KOPT-K1 (cell line): ENCODE data around the gene ADGRL3.
"Not testable (repeated sequence)": the region's sequence is repeated elsewhere in the genome, so short reads cannot be mapped to it uniquely, and the experiment has no call there.

Source experiments
- H3K27ac ChIP-seq: fragments of 200-600 bp; sonication (generic); 2 replicates; pipeline ENCODE4 v1.5.1; 2016; ENCODE audit warnings: antibody characterized with exemption, mild to moderate bottlenecking, low read depth, low read length; ENCODE audit not compliant: poor library complexity, severe bottlenecking
- H3K36me3 ChIP-seq: fragments of 200-600 bp; sonication (generic); 2 replicates; pipeline ENCODE4 v1.5.1; 2017; ENCODE audit warnings: antibody characterized with exemption, mild to moderate bottlenecking, low read length, moderate library complexity; ENCODE audit not compliant: insufficient read depth
- H3K9me3 ChIP-seq: fragments of 200-600 bp; sonication (generic); 2 replicates; pipeline ENCODE4 v1.5.1; 2017; ENCODE audit warnings: antibody characterized with exemption, low read length, mild to moderate bottlenecking; ENCODE audit not compliant: insufficient read depth, poor library complexity, severe bottlenecking

ADGRL3 gene

GRCh38 chr4:61799794-61800193 lies 599.7 kb downstream of the ADGRL3 start:
- Histone ChIP-seq H3K9me3 (no peaks in the 10 kb centered on the region), H3K27ac (no peak overlapping the region), H3K36me3 (no peaks in the 10 kb centered on the region)

- H3K9me3 ChIP-seq = no peaks in the 10 kb centered on the region
- no peak overlapping the region for H3K27ac ChIP-seq
- H3K36me3 ChIP-seq = no peaks in the 10 kb centered on the region
These were observed 605.1 kb downstream of the ADGRL3 start for GRCh38 chr4:61805227-61805626.

GRCh38 chr4:61805979-61806378 lies 605.9 kb downstream of the ADGRL3 start:
- H3K27ac ChIP-seq = no peak overlapping the region
- no peaks in the 10 kb centered on the region for H3K36me3 ChIP-seq
- no peaks in the 10 kb centered on the region for H3K9me3 ChIP-seq

GRCh38 chr4:61812171-61812570 lies 612.0 kb downstream of the ADGRL3 start:
- Histone ChIP-seq H3K9me3 (peaks cover 6% of the 10 kb centered on the region), H3K36me3 (no peaks in the 10 kb centered on the region), H3K27ac (no peak overlapping the region)

GRCh38 chr4:61817071-61817470 lies 616.9 kb downstream of the ADGRL3 start:
- Histone ChIP-seq H3K36me3 (no peaks in the 10 kb centered on the region), H3K27ac (no peak overlapping the region), H3K9me3 (peaks cover 11% of the 10 kb centered on the region)

GRCh38 chr4:61820136-61820535 lies 620.0 kb downstream of the ADGRL3 start:
- Histone ChIP-seq H3K9me3 (peaks cover 11% of the 10 kb centered on the region), H3K36me3 (no peaks in the 10 kb centered on the region), H3K27ac (no peak overlapping the region)

- no peaks in the 10 kb centered on the region for H3K9me3 ChIP-seq
- no peaks in the 10 kb centered on the region for H3K36me3 ChIP-seq
- H3K27ac ChIP-seq = no peak overlapping the region
These were observed 624.3 kb downstream of the ADGRL3 start for GRCh38 chr4:61824454-61824853.

GRCh38 chr4:61827907-61828391 lies 627.8 kb downstream of the ADGRL3 start:
- H3K36me3 ChIP-seq = no peaks in the 10 kb centered on the region
- no peaks in the 10 kb centered on the region for H3K9me3 ChIP-seq
- H3K27ac ChIP-seq = no peak overlapping the region

- Histone ChIP-seq H3K36me3 (no peaks in the 10 kb centered on the region), H3K27ac (no peak overlapping the region), H3K9me3 (no peaks in the 10 kb centered on the region)
These were observed 628.8 kb downstream of the ADGRL3 start for GRCh38 chr4:61828960-61829359.

GRCh38 chr4:61831987-61832386 lies 631.9 kb downstream of the ADGRL3 start:
- Histone ChIP-seq H3K36me3 (no peaks in the 10 kb centered on the region), H3K27ac (no peak overlapping the region), H3K9me3 (no peaks in the 10 kb centered on the region)

- Histone ChIP-seq H3K9me3 (no peaks in the 10 kb centered on the region), H3K36me3 (no peaks in the 10 kb centered on the region), H3K27ac (no peak overlapping the region)
These were observed 637.3 kb downstream of the ADGRL3 start for GRCh38 chr4:61837395-61837794.

GRCh38 chr4:61838072-61838471 lies 637.9 kb downstream of the ADGRL3 start:
- Histone ChIP-seq H3K9me3 (no peaks in the 10 kb centered on the region), H3K27ac (no peak overlapping the region), H3K36me3 (no peaks in the 10 kb centered on the region)

GRCh38 chr4:61841714-61842113 lies 641.6 kb downstream of the ADGRL3 start:
- H3K36me3 ChIP-seq = no peaks in the 10 kb centered on the region
- H3K9me3 ChIP-seq = no peaks in the 10 kb centered on the region
- H3K27ac ChIP-seq = no peak overlapping the region

- no peak overlapping the region for H3K27ac ChIP-seq
These were observed 651.0 kb downstream of the ADGRL3 start for GRCh38 chr4:61851126-61851525.

GRCh38 chr4:61852105-61852504 lies 652.0 kb downstream of the ADGRL3 start:
- H3K27ac ChIP-seq, H3K9me3 ChIP-seq, H3K36me3 ChIP-seq: not testable (repeated sequence)

More at GRCh38 chr4:61851126-61851525, 651.0 kb downstream of the ADGRL3 start:
- no peaks in the 10 kb centered on the region for H3K9me3 ChIP-seq
- H3K36me3 ChIP-seq = no peaks in the 10 kb centered on the region

- no peaks in the 10 kb centered on the region for H3K9me3 ChIP-seq
- H3K27ac ChIP-seq = no peak overlapping the region
- no peaks in the 10 kb centered on the region for H3K36me3 ChIP-seq
These were observed 652.9 kb downstream of the ADGRL3 start for GRCh38 chr4:61853041-61853440.

GRCh38 chr4:61860376-61860775 lies 660.2 kb downstream of the ADGRL3 start:
- no peak overlapping the region for H3K27ac ChIP-seq
- H3K36me3 ChIP-seq = no peaks in the 10 kb centered on the region
- H3K9me3 ChIP-seq = no peaks in the 10 kb centered on the region
